HUDEP-2 (cell line): ENCODE measurements around the gene PAGE4.

Experiments used
- DNase-seq, 76 experiments: peaks; one replicate each; lab custom pipeline; 2025; ENCODE audit not compliant: unreplicated experiment in 76 of 76; lab: John Stamatoyannopoulos, UW

PAGE4 gene, protein sequence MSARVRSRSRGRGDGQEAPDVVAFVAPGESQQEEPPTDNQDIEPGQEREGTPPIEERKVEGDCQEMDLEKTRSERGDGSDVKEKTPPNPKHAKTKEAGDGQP

DNA sequence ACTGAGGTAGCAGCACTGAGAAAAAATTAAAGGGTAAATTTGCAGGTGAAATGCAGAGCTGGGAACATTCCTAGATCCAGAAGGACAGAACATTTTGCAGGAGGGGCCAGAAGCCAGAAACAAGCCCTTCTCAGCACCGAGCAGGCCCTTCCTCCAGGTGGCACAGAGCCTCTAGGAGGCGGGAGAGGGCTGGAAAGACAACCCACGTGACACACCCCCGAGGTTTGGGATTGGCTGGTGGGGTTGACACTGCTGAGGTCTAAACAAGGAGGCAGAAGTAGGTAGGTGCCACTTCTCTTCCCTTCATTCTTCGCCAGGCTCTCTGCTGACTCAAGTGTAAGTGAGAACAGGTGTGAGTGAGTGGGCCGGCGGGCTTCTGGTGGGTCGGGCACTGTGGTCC is at the start of gene PAGE4:
TSS of gene PAGE4 (plus strand) at position 288 of the 400 bp plus-strand sequence. CDS start 1,126 bp downstream, outside the sequence.
- DNase-seq, result no peak

DNA sequence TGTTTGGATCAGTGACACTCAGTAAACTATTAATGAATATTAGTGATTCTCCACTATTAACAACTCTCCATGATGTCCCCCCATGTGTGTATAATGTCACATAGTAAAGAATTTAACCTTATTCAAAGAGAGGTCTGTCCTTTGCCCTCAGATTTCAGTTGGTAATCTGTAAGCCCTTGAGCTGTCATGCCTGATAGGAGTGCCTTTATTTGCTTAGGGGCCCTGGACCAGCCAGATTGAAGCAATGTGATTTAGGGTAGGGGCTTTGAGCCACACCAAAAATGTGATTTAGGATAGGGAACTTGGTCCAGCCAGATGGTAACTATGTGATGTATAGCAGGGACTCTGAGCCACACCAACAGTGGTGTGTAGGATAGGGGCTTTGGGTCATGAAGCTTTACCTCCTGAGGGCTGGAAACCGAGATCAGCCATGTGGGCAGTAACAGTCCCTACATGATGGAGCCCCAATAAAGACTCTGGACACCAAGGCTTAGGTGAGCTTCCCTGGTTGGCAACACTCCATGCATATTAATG is 44.3 kb upstream of the PAGE4 start:
- DNase-seq, result no peak

DNA sequence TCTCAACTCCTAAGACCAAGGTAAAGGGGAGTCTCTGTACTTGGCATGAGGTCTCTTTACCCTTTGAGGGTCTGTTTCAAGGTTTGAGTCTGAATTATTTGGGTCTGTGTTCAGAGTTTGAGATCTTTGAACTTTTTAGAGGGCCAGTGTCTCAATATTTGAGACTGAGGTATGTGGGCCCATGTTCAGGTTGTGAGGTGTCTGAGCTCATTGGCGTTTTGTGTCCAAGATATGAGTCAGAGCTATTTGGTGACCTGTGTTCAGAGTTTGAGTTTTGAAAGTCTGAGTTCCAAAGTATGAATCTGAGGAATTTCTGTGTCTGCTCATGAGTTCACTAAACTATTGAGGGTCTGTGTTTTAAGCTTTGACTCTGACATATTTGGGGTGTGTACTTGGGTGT is 36.7 kb upstream of the PAGE4 start:
- DNase-seq, result no peak

DNA sequence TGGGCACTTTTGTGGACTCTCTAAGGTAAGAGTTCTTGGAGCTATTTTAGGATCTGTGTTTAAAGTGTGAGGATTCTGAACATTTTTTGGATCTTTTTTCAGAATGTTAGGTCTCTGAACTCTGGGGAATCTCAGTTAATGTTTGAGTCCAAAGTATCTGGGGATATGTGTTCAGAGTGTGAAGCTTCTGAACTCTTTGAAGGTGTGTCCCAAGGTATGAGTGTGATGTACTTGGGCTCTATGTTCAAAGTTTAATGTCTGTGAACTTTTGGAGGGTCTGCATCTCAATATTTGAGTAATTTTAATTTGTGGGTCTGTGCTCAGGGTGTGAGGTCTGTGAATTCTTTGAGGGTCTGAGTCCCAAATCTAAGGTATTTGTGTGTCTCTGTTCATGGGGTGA is 35.4 kb upstream of the PAGE4 start:
- no peak for DNase-seq

DNA sequence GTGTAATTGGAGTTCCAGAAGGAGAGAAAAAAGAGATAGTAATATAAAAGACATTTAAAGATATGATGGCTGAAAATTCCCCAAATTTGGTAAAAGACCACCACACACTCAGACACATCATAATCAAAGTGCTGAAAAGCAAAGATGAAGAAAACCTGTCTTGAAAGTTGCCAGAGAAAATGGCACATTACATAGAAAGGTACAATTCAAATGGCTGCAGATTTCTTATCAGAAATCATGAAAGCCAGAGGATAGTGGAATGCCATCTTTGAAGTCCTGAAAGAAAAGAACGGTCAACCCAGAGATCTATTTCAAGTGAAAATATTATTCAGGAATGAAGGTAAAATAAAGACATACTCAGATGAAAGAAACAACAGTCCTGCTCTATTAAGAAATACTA is 29.3 kb upstream of the PAGE4 start:
- DNase-seq, result no peak

DNA sequence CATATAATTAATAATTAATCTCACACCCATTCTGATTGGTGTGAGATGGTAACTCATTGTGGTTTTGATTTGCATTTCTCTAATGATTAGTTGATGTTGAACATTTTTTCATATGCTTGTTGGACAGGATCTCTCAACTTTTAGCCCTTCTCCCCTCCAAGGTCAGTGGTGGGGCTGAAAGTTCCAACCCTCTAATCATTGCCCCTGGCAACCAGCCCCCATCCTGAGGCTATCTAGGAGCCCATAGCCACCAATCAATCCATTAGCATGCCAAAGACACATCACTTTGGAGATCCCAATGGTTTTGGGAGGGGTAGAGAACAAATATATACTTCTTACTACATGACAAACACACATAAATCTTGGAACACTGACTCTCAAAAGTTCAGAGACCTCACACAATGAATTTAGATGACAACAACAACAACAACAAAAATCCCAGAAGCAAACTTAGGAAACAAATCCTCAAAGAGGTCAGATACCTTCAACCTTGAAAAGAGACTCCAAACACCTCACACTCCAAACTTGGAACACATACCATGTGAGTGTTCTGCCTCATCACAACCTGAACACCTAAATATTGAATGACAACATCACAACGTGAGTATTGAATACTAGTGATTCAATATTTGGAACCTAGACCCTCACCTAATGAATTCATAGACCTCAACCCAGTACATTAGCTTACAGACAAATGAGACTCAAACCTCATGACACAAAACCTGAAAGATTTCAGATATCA is 19.0 kb upstream of the PAGE4 start:
- no peak for DNase-seq

DNA sequence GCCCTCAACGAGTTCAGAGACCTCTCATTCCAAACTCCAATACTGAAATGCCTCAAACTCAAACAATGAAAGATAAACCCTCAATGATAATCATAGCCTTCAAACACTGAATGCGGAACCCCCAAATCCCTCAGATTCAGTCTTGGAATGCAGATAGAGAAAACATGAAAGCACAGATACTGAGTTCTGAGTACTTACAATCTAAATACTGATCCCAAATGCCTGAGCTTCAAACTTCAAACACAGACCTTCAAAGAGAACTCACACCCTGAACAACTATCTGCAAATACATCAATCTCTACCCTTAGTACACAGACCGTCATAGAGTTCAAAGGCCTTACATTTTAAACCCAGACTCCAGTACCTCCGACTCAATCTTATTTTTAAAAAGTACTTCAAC is 16.9 kb upstream of the PAGE4 start:
- DNase-seq, result no peak

DNA sequence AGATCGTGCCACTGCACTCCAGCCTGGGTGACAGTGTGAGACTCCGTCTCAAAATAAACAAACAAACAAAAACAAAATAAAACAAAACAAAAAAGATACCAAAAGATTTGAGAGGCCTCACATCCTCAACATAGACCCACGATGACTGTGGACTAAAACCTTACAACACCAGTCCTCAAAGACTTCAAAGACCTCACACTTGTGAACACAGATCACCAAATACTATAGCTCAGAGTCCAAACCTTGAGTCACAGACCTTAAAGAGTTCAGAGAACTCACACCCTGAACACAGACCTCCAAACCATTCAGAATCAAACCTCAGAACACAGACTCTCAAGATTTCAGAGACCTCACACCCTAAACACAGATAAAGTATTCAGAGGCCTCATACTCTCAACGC is 12.7 kb upstream of the PAGE4 start:
- no peak for DNase-seq

GRCh38 chrX:49838374-49838773 is 9.3 kb downstream of the PAGE4 start:
- peak in 10 of 76 experiments; percentile 0 to 10 (median 2) for DNase-seq

DNA sequence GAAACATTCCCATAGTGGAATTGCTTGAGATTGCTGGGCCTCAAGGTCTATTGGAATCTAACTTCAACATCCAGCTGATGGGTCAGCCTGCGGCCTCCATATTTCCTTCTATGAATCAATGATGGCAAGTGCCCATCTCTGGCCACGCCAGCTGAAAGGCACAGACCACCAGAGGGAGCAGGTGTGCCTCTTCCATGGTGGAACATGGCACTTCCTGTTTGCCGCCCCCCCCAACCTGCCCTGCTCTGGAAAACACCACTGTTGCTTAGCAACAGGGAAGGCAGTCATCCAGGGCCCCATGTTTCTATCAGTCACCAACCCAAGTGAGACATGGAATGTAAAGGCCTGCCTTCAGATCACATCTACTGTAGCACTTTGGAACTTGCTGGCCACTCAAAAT is 11.6 kb downstream of the PAGE4 start:
- DNase-seq, result peak in 49 of 76 experiments; percentile 1 to 61 (median 14)

DNA sequence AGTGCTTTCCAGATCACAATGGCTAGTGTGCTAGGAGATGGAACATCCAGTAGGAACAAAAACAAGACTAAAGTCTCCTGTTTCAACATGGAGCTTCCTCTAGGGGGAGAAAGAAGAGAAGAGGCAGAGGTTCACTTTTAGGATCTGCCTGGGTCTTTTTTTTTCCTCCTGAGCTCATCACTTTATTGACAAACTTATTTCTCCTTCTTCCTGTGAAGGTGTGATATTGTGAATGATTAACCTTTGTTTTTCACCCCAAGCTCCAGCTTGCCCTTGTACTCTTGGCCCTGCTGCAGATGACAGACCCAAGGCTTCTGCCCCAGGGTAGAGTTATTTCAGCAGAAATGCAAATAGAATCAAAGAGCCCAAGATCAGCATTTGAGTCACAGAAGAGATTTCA is 13.5 kb downstream of the PAGE4 start:
- no peak for DNase-seq

DNA sequence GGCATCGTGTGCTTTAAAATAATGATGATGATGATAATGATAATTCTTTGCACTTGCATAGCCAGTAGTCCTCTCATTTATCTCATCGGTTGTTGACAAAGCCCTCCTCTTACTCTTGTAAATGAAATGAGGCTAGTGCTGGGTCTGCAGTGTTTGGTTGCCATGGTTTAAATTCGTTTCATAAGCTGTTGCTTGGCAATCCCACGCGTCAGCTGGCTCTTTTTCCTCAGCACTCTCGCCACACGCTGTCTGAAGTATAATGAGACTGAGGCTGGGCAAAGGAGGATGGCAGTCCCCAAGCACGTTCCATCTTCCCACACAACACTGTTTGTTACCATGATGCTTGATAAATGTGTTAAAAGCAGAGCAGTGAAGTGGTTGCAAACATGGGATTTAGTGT is 15.5 kb downstream of the PAGE4 start:
- no peak for DNase-seq

DNA sequence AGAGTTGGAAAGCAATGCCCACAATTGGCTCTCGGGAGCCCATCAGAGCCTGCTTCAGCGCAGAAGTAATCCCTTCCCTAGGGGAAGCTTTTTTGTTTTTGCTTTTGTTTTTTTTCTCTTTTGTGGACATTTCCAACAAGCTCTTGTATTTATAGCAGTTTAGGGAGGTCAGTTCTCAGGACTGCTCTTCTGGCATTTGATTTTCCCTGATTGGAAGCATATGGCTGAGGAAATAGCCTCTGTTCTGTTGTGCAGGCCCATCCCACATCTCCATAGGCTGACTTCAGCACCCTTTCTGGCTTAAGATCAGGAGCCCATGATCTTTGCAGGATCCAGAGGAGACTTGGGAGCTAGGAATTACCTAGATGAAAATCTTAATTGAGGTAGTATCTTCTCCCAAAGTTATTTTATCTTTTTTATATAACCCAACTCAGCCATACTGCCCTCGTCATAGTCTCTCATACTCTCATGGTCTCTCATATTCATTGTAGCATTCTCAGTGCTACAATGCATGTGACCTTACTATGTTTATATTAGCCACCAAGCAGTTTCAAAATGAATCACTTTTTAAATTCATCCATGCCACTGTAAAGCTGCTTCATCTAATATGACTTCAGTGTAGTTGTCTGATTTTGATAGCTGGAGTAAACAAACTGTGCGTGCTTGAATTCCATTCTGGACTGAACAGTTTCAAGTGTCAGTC is 16.7 kb downstream of the PAGE4 start:
- DNase-seq, result no peak

DNA sequence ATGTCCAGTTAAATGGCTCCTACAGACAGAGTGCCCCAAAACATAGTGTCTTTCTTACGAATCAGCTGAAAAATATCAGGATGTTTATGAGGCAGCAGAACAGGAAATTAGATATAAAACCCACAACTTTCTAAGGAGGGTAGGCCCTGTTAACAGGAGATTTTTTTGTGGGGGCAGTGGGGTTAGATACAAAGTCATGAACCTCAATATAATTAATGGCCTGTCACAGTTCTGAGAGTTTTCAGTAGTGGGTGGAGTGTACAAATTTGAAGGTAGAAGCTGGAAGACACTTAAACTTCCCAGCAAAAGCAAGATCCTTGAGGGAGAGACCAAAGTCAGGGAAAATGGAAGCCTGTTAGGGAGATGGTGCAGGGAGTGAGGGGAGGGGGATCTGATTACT is 17.4 kb downstream of the PAGE4 start:
- no peak for DNase-seq

GRCh38 chrX:49848275-49848674 is 19.2 kb downstream of the PAGE4 start:
- DNase-seq, result no peak

DNA sequence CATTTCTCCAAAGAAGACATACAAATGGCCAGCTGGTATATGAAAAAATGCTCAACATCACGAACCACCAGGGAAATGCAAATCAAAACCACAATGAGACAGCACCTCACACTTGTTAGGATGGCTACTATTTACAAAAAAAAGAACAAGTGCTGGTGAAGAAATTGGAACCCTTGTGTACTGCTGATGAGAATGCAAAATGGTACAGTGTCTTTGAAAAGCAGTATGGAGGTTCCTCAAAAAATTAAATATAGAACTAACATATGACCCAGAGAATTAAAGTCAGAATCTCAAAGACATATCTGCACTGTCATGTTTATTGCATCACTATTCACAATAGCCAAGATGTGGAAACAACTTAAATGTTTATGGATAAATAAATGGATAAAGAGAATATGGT is 20.9 kb downstream of the PAGE4 start:
- DNase-seq, result no peak

GRCh38 chrX:49853661-49854060 is 24.6 kb downstream of the PAGE4 start:
- no peak for DNase-seq

- DNase-seq, result no peak
Observed at GRCh38 chrX:49856819-49857218, 27.7 kb downstream of the PAGE4 start.

DNA sequence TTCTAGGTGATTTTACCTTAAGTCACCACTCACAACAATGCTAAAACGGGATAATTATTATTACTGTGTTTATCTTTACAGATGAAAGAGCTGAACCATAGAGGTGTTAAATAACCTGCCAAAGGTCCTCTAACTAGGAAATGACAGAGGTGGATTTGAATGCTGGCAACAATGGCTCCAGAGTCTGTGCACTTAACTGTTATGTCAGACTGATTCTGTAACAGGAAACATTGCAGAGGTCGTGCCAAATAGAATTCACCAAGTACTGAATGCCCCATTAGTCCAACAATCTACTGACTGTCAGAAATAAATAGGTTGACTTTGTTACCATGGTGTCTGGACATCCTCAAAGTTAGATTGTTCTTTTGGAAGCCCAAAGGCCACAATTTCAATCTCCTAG is 29.2 kb downstream of the PAGE4 start:
- no peak for DNase-seq

- DNase-seq, result no peak
Observed at GRCh38 chrX:49859491-49859890, 30.4 kb downstream of the PAGE4 start.

- no peak for DNase-seq
Observed at GRCh38 chrX:49860867-49861535, 31.9 kb downstream of the PAGE4 start.
